Activated gamma-delta T cell treated with anti-CD3 and anti-CD28 coated beads, Interleukin-2, amount 50 U/mL, for 16 hours (primary cell): ENCODE data around the gene SLC10A4.

Experiments
- DNase-seq: peaks from one replicate; pipeline ENCODE4 v3.0.0-alpha.2; 2020; ENCODE audit warnings: low read depth

Gene SLC10A4

DNA sequence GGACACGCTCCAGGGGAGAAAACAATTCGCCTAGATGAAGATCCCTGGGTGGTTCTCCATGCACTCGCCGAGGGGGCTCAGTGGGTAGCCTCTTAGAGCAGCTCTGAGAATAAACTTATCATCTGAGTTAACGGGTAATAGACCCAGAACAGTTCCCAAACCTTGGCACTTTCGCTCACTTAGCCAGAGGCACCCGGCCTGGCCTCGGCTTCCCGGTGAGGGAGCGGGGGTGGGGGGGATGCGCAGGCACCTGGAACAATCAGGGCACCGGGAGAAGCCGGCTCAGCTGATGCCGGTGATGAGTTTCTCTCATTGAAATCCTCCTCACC, 6.5 kb downstream of the SLC10A4 start:
- DNase-seq: no peak

DNA sequence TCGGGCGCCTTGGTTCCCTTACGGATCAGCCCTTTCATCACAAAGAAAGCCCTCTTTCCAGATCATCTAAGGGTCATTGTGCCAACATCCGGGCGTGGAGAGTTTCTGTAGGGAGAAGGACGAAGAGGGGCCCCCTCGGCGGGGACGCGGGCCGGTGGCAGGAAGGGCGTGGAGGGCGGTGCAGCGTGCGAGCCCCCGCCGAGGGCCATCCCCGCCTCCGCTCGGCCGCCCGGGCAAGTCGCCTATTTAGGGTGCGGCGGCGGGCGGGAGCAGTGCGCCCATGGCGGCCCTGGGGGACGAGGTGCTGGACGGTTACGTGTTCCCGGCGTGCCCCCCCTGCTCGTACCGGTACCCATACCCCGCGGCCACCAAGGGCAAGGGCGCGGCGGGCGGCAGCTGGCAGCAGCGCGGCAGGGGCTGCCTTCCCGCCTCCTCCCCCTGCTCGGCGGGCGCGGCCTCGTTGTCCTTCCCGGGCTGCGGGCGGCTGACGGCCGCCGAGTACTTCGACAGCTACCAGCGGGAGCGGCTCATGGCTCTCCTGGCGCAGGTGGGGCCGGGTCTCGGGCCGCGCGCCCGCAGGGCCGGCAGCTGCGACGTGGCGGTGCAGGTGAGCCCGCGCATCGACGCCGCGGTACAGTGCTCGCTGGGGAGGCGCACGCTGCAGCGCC, 7.0 kb downstream of the SLC10A4 start, which contains the start of gene ZAR1:
Gene ZAR1, plus strand, starts transcription at position 241 of the 668 bp plus-strand sequence. Its CDS starts 40 bp downstream, at position 281.
- no peak for DNase-seq

DNA sequence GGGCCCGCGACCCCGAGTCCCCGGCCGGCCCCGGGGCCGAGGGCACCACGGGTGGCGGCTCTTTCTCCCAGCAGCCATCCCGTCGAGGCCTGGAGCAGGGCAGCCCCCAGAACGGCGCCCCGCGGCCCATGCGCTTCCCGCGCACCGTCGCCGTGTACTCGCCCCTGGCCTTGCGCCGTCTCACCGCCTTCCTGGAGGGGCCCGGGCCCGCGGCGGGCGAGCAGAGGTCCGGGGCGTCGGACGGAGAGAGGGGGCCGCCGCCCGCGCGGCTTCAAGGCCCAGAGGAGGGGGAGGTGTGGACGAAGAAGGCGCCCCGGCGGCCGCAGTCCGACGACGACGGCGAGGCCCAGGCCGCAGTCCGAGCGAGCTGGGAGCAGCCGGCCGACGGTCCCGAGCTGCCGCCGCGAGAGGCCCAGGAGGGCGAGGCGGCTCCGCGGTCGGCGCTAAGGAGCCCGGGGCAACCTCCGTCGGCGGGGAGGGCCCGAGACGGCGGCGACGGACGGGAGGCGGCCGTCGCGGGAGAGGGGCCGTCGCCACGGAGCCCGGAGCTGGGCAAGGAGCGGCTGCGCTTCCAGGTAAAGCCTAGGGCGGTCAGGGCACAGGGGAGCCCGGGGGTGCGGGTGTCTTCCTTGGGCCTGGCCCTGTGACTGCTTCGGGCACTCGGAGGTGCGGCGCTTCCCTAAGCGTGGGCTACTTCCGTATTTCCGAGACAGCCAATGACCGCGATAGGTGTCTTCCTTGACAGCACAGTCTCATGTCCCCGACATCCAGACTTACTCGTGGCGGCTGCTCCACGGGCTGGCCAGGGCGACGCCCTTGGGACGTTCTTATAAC, 7.8 kb downstream of the SLC10A4 start:
- DNase-seq: no peak

DNA sequence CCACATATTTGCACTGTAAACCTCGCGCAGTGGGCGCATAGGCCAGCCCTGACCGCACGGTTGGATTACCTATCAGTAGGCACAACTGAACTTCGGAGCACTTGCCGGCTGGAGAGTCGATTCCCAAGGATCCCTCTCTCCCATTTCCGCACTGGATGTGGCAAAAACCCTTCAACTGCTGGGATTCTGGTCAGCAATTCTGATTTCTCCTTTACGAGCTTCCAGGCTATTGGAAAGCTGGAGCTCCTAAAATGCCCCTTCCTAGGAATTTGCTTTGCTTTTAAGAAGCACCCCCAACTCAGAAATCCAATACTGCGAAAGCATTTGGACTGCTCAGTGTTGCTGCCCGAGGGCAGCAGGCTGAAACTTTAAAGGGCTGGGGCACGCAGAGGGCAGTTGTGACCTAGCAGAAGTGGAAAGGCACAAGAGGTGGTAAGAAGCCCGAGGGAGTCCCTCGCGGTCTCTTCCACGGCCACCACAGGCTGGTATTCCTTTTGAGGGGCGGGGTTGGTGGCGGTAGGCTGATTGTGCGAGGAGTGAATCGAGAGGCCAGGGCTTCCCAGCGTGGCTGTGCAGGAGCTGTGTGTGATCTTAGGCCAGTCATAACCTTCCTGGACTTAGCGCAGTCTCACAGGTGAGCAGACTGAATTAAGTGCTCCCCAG, 8.5 kb downstream of the SLC10A4 start:
- no peak for DNase-seq

DNA sequence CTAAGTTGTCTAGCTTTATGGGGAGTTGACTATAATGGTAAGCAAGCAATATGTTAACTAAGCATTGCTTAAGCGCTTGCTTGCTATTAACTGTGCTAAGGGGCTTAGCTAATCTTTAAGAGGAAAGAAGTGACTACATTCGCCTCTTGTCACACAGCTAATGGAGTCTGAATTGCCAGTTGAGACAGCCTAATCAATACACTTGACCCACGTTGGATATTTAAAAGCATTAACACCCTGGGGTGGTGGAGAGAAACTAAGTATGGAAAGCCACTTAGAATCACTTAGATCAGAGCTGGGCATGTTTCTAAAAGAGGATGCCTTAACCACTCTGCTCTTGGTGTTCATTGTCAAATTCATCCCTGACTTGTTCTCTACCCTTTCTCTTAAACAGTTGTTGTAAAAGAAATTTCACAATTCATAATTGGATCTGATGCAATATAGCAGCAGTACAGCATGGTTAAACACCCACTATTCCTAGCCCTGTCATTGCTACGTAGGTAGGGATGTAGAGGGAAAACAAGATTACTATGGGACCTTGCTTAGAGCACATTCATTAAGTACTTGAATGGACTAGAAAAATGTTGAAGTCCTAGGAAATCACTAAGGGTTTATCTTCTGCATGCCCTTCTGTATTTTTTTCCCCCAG, 10.4 kb downstream of the SLC10A4 start:
- DNase-seq: no peak

DNA sequence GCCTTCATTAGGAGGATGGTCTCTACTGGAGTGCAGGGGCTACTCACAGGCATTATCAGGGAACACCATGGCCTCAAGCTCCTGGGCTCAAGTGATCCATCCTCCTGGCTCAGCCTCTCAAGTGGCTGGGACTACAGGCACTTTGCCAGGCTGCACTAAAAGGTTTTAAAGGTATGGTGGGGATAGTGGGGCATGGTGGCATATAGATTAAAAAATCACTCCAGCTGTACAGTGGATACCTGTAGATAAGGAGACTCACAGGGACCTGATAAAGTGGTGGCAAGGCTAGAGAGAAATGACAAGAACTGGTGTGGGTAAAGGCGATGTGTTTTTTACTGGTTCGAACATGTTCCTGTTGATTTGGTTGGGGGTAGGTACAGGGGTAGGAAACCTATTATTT, 12.8 kb downstream of the SLC10A4 start:
- DNase-seq: no peak

DNA sequence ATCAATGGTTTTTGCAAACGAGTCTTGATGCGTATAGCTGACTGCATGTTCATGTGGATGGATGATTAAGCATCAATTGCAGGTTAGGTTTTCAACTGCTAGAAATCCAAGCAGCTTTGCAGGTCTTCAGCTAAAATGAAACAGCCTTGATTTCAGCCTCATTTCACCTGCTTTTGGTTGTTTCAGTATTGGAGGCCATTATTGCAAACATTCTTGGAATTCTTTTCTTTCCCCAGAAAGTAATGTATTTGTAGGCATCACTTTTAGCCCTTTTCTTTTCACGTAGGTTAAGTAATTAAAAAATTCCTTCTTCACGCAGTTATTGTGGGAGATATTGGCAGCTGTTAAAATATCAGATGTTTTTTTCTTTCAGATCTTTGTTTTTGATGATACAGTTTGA, 15.8 kb downstream of the SLC10A4 start:
- DNase-seq: no peak

DNA sequence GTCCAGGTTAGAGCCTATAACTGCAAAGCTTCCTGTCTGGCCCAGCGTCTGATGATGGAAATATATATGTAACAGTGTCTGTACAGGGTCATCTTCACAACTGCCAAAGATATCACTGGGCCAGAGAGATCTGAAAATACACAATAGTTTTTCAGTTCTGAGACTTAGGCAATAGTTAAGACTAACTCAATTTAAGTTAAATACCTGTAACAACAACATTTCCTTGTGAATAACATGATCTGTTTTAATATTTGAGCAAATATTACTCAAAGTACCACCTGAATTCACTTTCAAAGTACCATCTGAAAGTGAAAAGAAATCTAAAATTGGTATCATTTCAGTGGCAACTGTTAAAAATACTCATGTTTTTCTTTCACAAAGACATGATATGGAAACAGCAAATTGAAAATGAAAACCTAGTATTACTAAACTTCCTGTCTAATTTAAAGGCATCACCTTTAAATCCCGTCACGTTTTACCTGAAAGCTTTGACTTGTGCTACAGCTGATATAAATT, 16.5 kb downstream of the SLC10A4 start:
- no peak for DNase-seq

DNA sequence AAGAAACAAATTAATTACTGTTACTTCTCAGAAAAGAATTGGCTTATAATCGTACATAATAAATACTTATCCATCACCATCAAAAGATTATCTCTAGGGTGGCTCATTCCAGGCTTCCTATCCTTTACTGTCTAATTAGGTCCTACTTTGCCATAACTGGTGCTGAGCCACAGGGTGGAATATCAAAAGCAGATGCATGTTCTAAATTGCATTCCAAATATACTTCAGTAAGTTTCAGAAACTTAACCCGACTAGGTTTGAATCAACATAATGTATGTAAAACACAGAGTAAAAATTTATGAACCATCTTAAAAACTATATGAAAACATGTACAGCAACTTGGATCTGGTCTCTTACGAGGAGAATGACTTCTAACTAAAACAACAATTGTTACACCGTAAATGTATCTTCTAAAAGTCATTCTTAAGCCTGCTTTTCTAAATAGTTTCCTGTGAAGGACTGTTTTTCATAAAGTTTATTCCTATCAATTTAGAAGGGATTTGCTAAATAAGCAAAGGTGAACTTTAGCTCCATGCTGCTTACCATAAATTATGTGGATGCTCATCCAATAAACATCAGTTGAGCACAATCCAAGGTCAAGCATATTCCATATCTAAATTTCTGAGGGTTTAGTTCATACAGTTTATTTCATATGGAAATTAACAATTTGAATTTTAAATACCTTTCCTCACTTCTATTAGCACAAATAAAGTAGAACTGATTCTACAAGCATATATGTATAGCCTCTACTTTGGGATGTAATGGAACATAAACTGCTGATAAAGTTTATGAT, 20.3 kb downstream of the SLC10A4 start:
- no peak for DNase-seq

DNA sequence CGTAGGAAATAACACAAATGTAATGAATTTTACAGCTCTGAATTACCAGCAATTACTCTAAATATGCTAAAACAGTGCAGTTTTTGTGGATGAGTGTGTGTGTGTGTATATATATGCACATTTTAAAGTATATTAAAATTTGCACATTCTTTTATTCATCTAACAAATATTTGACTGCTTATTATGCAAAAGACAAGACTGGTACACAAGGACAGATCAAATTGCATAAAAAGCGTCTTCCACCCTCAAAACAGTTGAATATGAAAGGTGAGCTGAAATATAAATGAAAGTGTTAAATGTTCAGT, 20.8 kb downstream of the SLC10A4 start:
- DNase-seq: no peak

DNA sequence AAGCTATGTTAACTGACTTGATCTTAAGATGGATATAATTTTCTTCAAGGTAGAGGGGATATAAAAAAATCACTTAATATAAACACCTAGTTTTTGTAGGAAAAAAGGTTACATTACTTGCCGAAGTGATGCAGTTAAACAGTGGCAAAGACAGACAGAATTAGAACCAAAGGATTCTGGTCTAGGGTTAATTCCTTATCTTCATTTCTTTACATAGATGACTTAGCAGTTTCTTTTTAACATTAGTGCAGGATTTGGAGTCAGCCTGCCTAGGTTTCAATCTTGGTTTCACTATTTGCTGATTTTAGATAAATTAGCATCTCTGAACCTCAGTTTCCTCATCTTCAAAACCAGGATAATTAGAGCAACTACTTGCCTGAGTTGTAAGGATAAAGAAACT, 21.2 kb downstream of the SLC10A4 start:
- DNase-seq: no peak

DNA sequence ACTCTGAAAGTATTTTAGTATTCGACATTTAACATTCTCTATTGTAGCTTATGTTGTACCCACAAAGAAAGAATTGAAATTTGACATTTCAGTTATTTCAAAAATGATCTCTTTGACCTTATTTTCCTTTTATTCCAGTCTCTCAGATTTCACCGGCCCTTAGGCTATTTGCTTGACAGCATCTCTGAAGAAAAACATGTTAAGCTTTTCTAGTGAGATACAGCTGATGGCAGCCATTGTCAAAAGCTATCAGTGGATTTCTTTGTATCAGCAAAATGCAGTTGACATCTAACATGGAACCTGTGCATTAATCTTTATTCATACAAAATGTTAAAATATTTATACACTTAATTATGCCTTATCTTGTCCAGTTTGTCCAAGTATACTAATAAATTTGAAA, 23.6 kb downstream of the SLC10A4 start:
- DNase-seq: no peak

DNA sequence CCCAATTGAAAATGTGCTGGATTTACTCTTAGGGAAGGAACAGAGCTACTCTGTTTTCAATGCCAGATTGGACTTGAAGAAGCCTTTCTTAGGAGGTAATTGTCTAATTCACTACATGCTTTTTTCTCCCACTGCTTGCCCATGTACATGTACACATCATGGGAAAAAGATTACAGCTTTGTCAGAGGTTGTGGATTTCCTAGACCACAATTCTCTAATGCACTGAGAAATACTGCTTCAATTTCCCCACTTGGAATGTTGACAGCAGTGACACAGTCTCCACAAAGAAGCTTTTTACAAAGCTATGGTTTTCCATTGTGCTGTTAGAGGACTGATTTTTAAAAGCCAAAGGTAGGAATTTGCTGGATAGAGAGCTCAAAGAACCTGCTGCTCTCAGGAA, 26.4 kb downstream of the SLC10A4 start:
- DNase-seq: no peak

DNA sequence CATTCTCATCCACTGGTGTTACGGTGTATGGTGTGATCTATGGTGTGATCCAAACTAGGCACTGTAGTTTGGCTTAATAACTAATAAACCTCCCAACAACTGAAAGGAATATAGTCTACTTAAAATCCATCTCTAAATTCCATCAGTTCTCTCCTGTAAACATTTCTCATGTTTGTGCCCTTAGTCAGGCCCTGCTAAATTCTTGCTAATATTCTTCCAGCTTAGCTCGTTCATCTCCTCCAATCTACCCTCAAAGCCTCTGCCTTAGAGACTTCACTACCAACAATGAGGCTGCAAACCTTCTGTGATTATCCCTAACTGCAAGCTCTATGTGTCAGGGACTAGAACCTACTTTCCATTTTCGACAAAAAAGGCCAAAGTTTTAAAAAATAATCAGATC, 35.0 kb downstream of the SLC10A4 start:
- DNase-seq: no peak

DNA sequence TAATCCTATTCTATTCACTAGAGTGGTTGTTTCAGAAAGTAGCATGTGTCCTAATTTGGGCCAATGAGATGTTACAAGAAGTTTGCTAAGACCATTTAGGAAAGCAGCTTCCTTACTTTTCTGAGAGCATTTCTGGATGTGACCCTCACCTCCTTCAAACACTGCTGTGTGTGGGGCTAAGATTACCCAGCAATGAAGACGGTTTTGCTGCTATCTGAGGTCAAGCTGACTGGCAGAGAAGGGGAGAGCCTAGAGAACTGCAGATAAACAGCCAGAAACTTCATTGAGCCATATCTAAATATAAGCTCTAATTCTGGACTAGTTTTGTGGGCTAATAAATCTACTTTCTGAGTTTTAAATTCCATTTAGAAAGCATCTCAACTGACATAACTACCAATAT, 43.3 kb downstream of the SLC10A4 start:
- DNase-seq: no peak

DNA sequence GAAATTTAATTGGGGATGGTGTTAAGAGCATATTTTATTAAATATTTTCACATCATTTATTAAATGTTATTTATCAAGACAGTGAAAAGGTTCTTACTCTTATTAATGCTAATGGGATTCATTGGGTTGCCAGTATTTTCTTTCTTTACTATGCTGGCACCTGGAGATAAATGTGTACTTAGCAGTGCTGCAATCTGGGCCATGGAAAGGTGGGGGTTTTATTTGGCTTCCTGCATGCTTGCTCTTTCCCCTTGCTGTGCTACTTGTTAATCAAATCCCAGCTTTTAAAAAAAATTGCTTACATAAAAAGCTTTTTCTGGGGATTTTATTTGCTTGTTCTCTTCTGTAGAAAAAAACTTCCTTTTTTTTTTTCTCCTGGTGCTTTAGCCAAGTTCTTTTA, 55.2 kb downstream of the SLC10A4 start:
- DNase-seq: no peak
